PC-3 (cell line): Measurements from ENCODE around the gene CDC45.

Experiments used
- EZH2 ChIP-seq: fragments of 300-600 bp; sonication (generic); IDR thresholded peaks from one replicate; pipeline ENCODE4 v1.6.1; 2017; ENCODE audit warnings: antibody characterized with exemption, mild to moderate bottlenecking, low read length; ENCODE audit not compliant: unreplicated experiment
- EZH2phosphoT487 ChIP-seq: fragments of 300-600 bp; sonication (generic); IDR thresholded peaks from 2 replicates; pipeline ENCODE4 v1.6.1; 2018; ENCODE audit warnings: mild to moderate bottlenecking, antibody characterized with exemption, low read length, borderline replicate concordance
- TF ChIP-seq, protein P1 (sequence below): fragments of 300-600 bp; sonication (generic); conservative IDR thresholded peaks from 2 replicates; pipeline ENCODE4 v1.5.1; 2017; ENCODE audit warnings: antibody characterized with exemption, low read depth, mild to moderate bottlenecking, low read length

DNA sequence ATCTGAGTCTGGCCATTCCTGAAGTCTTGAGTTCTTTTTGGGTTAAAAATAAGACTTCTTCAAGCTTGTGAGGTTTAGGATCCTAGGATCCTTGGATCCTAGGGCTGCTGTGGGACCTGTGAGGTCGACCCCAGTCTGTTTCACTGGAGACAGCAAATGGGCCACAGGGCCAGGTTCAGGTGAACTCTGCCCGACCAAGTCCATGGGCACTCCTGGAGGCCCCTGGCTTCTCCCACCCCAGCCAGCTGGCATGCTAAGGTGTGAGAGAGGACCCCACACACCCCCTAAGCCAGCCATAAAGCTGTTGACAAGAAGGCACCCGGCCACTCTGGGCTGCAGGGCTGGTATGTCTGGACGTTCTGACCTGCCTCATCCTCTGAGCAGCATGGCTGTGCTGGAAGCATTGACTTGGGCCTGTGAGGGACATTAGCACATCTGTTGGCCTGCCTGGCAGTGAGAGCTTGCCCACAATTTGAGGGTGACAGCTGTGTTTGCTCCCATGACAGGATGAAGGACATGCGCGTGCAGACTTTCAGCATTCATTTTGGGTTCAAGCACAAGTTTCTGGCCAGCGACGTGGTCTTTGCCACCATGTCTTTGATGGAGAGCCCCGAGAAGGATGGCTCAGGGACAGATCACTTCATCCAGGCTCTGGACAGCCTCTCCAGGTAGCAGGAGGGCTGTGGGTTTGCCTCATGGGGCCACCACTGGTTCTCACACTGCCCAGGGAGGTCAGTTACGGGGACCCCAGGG, 28.5 kb downstream of the CDC45 start:
- TF ChIP-seq, protein P1, sequence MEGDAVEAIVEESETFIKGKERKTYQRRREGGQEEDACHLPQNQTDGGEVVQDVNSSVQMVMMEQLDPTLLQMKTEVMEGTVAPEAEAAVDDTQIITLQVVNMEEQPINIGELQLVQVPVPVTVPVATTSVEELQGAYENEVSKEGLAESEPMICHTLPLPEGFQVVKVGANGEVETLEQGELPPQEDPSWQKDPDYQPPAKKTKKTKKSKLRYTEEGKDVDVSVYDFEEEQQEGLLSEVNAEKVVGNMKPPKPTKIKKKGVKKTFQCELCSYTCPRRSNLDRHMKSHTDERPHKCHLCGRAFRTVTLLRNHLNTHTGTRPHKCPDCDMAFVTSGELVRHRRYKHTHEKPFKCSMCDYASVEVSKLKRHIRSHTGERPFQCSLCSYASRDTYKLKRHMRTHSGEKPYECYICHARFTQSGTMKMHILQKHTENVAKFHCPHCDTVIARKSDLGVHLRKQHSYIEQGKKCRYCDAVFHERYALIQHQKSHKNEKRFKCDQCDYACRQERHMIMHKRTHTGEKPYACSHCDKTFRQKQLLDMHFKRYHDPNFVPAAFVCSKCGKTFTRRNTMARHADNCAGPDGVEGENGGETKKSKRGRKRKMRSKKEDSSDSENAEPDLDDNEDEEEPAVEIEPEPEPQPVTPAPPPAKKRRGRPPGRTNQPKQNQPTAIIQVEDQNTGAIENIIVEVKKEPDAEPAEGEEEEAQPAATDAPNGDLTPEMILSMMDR: no peak
- TF ChIP-seq EZH2 (no peak), EZH2phosphoT487 (no peak)
